CD4-positive, alpha-beta T cell treated with Interleukin-15 for 4 hours (primary cell): ENCODE results near the gene MTARC1.

Experiments
- DNase-seq: peaks from one replicate; pipeline ENCODE4 v3.0.0-alpha.2; 2020; ENCODE audit warnings: low spot score

The MTARC1 gene

GRCh38 chr1:220786337-220787068, at the start of gene MTARC1:
Gene MTARC1, plus strand, starts transcription at chr1:220786913. Its CDS starts 32 bp downstream, at chr1:220786945.
- DNase-seq: no peak

DNA sequence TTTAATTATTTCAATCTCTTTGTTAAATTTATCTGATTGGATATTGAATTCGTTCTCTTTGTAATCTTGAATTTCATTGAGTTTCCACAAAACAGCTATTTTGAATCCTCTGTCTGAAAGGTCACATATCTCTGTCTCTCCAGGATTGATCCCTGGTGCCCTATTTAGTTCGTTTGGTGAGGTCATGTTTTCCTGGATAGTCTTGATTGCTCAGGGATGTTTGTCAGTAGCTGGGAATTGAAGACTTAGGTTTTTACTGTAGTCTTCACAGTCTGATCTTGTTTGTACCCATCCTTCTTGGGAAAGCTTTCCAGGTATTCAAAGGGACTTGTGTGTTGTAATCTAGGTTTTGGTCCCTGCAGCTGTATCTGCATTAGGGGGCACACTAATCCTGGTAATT, 45.4 kb upstream of the MTARC1 start:
- DNase-seq: no peak

DNA sequence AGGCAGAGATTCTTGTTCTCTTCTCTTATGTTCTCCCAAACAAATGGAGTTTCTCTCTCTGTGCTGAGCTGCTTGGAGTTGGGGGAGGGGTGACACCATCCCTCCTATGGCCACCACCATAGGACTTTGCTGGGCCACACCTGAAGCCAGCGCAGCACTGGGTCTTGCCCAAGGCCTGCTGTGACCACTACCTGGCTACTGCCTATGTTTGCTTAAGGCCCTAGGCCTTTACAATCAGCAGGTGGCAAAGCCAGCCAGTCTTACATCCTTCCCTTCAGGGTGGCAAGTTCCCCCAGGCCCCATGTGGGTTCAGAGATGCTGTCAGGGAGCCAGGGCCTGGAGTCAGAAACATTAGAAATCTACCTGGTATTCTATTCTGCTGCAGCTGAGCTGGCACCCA, 44.9 kb upstream of the MTARC1 start:
- no peak for DNase-seq

DNA sequence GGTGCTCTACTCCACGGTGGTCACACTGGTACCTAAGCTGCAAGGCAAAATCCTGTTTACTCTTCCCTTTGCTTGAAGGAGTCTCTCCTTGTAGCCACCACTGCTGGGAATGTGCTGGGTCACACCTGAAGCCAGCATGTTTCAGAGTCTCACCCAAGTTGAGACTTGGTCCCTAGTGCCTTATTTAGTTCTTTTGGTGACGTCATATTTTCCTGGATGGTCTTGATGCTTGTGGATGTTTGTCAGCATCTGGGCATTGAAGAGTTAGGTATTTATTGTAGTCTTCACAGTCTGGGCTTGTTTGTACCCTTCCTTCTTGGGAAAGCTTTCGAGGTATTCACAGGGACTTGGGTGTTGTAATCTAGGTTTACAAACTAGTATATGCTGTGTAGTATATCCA, 44.2 kb upstream of the MTARC1 start:
- DNase-seq: no peak

GRCh38 chr1:220746851-220747250, 39.9 kb upstream of the MTARC1 start:
- DNase-seq: no peak

DNA sequence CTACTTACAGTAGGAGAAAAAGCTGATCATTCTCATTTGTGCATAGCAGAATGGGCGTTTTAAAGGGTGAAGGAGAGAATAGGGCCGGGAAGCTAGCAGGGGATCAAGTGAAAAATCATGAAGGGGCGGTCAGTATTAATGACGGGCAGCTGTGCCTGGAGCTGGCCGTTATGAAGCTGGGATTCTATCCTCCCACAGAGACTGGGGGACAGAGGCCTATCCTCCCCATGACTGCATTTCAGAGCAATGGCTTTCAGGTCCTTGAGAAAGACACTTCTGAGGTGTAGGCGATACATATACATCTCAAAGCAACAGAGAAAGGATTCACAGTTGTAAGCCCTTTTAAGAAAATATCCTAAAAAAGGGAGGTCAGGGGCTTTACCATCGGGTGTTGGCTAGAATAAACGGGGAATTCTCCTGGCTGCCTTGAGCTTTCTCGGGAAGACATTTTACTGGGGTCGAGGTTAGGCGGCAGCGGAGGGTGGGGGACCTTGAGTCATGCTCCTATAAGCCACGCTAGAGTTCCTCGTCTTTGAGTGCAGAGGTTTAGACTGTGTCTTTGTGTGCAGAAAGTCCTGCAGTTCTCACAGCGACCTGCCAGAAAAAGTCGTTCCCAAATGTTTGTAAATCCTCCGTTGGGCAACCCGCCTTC, 39.1 kb upstream of the MTARC1 start:
- no peak for DNase-seq

DNA sequence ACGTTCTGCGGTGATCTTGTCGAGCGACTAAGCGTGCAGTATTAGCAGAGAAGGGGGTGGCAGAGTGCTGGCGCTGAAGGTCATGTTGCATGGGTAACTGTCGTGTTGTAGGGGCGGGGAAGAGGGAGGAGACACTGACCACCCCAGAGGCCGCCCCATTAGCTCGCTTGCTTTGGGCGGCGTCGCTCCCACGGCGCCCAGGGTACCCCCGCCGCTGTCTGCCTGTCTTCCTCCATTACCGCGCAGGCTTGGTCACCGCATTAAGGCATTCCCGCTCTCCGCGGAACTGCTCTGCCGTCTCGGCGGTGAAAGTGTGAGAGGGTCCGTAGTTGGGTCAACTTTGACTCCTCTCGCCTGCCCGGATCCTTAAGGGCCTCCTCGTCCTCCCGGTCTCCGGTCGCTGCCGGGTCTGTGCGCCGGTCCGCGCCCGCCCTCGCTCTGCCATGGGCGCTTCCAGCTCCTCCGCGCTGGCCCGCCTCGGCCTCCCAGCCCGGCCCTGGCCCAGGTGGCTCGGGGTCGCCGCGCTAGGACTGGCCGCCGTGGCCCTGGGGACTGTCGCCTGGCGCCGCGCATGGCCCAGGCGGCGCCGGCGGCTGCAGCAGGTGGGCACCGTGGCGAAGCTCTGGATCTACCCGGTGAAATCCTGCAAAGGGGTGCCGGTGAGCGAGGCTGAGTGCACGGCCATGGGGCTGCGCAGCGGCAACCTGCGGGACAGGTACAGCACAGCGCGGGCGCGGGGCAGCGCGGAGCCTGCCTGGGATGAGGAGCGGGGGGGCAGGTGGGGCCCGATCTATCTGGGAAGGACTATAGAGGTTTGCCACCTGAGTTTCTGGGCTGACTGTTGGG, 38.4 kb upstream of the MTARC1 start, which contains the start of gene MTARC2:
TSS of gene MTARC2 (plus strand) at position 234 of the 846 bp plus-strand sequence. CDS start at position 444, 210 bp downstream.
- DNase-seq: no peak

- DNase-seq: no peak
Measured at GRCh38 chr1:220748936-220749335, 37.8 kb upstream of the MTARC1 start.

DNA sequence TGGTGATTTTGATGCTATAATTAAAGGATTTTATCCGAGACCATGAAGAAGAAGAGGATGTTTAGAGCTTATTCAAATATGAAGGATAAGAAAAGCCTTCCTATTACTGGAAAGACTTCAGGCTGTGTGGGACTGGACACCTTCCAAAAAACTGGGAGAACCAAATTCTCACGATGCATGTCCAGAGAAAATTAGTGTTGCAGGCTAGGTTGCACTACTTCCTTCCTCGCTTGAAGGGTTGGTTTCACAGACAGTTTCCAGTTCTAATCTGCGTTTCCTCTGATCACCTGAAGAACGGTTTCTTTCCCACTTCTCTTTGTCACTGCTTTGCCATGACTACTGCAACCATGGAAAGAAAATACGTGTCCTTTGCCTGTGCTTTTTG, 36.6 kb upstream of the MTARC1 start:
- DNase-seq: no peak

DNA sequence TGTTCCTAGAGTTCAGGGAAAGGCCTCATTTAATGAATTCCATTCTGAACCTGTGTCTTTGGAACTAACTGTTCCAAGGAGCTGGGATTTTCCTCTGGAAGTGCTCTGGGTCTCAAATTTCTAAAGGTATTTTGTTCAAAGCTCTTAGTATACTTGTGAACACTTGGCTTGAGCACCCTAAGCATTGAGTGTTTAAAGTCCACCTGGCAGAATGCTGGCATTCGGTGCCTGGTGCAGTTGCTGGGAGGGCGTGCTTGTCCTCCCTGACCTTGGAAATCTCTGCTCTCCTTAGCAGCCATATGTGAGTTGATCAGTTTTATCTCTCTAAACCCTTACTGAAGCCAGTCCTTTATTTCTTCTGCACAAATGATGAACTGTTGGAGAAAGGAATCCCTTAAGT, 35.6 kb upstream of the MTARC1 start:
- DNase-seq: no peak

DNA sequence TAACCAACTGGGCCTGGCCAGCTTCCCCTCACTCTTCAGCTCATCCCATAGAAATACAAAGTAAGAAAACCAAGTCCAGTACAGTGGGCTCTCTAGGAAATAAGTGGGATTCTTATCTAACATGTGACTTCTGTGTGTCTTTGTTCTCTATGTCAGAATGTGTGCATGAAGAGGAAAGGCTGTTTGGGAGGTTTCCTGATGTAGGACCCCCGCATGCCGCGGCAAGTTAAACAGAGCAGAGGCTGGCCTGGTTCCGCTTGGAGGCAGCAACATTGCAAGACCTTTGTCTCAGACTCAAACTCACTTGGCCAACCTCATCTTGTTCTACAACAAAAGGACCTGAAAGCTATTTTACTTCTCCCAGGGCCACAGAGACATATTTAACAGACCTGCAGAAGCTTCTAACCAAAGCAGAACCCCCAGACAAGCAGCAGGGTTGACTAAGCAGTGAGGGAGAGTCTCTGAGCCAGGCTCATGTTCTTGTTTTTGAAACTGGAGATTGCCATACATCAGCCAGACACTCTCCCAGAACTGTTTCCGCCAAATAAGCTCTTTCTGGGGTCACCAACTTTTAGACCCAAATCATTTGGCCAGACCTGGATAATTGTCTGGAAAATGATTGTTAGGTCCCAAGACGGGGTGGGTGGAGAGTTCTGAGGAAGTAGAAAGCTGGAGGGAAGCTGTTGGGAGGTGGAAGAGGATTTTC, 32.3 kb upstream of the MTARC1 start:
- no peak for DNase-seq

DNA sequence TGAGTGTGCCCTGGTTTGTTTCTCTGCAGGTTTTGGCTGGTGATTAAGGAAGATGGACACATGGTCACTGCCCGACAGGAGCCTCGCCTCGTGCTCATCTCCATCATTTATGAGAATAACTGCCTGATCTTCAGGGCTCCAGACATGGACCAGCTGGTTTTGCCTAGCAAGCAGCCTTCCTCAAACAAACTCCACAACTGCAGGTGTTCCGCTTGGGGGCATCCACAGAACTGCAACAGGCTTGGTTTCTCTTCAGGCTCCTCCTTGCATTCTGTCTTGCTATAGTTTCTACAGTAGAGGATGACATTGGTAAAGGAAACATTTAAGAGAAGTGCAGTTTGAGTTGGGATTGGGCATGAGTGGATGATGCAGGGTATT, 31.8 kb upstream of the MTARC1 start:
- no peak for DNase-seq

GRCh38 chr1:220755309-220755708, 31.4 kb upstream of the MTARC1 start:
- no peak for DNase-seq

DNA sequence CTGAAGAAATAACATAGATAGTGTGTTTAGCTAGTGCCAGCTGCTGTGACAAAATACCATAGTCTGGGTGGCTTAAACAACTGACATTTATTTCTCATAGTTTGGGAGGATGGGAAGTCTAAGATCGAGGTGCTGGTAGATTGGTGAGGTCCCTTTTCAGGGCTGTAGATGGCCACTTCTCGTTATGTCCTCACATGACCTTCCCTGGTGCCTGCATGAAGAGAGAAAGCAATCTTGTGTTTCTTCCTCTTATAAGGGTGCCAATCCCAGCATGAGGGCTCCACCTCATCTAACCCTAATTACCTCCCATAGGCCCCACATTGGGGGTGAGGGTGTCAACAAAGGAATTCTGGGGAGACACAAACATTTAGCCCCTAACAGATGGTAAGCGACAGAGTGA, 29.3 kb upstream of the MTARC1 start:
- no peak for DNase-seq

- no peak for DNase-seq
Measured at GRCh38 chr1:220759147-220759546, 27.6 kb upstream of the MTARC1 start.

DNA sequence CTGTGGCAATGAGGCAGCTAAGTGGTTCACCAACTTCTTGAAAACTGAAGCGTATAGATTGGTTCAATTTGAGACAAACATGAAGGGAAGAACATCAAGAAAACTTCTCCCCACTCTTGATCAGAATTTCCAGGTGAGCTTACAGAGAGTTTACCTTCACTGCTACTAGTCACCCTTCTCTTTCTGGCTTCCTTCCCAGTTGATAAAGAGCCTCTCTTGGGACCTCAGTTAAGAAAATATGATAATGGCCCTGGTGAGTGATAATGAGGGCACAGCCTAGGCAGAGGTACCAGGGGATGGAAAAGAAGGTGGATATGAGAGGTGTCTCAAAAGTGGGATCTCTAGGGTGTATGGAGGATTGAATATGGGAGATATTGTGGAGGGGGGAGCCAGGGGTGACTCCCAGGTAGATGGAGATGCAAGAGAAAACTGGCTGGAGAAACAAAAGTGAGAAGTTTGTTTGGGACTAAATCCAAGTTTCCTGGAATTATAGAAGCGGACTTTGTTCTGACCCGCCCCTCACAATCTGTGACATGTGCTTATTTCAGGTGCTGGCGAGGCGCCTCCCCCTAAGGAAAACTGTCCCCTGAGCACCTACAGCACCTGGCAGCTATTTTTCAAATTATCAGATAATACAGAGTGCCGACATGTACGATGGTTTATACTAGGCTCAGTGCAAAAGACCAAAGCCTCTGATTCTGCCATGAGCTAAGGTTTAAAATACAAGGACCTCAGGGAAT, 24.9 kb upstream of the MTARC1 start:
- no peak for DNase-seq

DNA sequence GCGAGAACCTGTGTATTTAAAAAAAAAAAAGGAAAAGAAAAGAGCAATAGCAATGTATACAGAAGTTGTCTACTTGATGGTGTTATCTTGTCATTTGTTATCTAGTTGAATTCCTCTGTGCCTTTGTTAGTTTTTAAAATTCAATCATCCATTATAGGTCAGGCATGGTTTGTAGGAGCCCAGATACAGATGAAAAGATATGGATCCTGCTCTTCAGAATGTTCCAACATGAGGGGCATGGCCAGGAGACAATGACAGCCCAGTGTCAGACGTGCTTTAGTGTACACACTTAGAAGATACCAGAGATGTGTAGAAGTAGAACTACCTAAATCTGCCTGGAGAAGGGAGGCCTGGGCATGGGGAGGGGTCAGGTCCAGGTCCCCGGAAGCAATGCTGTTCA, 22.0 kb upstream of the MTARC1 start:
- DNase-seq: no peak

DNA sequence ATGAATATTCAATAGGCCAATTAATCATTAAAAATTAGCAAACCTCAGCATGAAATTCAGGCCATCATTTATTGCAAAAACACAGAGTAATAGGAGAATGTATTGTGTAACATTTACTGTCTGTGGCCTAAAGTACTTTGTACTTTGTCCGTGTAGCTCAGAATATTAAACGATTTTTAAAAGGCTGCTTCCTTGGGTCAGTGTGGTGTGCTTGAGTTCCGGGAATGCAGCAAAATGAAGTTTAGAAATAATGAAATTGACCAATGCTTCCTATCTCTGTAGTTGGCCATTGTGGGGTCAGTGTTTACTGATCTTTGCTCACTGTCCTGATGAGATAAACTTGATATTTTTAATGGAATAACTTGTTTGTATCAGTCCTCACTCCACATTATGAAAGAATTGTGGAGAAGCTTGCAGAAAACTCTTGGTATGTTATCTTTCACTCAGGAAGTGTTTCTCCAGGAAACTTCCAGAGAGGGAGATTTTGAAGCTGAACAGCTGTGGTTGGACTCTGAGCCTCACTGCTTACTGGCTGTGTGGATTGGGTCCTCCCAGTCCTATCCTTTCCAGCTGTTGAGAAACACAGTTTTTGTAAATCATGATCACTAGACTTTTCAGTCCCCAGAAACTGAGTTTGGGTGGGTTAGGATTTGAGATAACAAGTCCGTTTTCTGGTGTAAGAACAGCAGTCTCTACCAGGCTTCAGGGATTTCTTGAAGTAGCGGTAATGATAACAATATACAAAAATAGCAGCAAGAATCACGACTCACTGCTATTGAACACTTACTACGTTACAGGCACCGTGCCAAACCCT, 19.2 kb upstream of the MTARC1 start:
- no peak for DNase-seq

GRCh38 chr1:220768126-220768601, 18.5 kb upstream of the MTARC1 start:
- DNase-seq: no peak

DNA sequence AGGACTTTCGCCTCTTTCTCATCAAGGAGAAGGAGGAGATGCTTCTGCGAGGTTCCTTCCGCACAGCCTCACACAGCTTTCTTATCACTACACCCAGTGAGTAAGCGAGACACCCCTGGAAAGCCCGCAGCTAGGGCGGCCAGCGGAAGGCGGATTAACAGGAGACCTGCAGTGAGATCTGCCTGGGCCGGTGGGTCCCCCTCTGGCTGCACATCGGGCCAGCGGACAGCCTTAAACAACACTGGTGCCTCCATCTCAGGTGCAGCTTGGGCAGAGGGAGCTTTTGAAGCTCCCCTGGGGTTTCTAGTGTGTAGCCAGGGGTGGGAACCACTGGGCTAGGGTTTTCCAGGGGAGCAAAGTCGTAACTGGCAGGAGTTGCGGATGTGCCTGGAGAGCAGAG, 17.5 kb upstream of the MTARC1 start:
- no peak for DNase-seq
